ENCODE data around the gene ZW10. TPM values are rescaled to one million over a fixed set of nuclear protein-coding genes. Genes with fewer than 3 reads are reported as not detected.
A peak's percentile ranks its signal among the peaks of the same experiment; 100 is the strongest.
"Not testable (repeated sequence)": the region's sequence is repeated elsewhere in the genome, so short reads cannot be mapped to it uniquely, and the experiment has no call there.

ZW10 gene, protein sequence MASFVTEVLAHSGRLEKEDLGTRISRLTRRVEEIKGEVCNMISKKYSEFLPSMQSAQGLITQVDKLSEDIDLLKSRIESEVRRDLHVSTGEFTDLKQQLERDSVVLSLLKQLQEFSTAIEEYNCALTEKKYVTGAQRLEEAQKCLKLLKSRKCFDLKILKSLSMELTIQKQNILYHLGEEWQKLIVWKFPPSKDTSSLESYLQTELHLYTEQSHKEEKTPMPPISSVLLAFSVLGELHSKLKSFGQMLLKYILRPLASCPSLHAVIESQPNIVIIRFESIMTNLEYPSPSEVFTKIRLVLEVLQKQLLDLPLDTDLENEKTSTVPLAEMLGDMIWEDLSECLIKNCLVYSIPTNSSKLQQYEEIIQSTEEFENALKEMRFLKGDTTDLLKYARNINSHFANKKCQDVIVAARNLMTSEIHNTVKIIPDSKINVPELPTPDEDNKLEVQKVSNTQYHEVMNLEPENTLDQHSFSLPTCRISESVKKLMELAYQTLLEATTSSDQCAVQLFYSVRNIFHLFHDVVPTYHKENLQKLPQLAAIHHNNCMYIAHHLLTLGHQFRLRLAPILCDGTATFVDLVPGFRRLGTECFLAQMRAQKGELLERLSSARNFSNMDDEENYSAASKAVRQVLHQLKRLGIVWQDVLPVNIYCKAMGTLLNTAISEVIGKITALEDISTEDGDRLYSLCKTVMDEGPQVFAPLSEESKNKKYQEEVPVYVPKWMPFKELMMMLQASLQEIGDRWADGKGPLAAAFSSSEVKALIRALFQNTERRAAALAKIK
- 39.4 and 46.1 TPM in 2 replicates for total RNA-seq (2014; rRNA removed; shearing (Covaris generic))

GRCh38 chr11:113773416-113774173 lies at the start of gene ZW10:
TSS of gene ZW10 (minus strand) at chr11:113773692. CDS start at chr11:113773666, 26 bp downstream.
- peak; percentile 98 for DNase-seq (ENCODE audit: low read depth)

DNA sequence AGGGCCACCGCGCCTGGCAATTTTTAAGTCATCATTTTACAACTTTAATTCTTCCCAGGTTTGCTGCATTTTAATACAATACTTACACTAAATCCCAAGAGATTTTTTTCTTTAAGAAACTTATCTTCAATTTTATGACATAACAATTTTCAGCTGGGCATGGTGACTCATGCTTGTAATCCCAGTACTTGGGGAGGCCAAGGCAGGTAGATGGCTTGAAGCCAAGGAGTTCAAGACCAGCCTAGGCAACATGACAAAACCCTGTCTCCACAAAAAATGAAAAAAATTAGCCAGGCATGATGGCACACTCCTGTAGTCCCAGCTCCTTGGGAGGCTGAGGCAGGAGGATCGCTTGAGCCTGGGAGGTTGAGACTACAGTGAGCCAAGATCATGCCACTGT lies 44.9 kb upstream of the ZW10 start:
- DNase-seq (ENCODE audit: low read depth), result peak; percentile 6

GRCh38 chr11:113817626-113818025 lies 44.1 kb upstream of the ZW10 start:
- no peak for DNase-seq (ENCODE audit: low read depth)

DNA sequence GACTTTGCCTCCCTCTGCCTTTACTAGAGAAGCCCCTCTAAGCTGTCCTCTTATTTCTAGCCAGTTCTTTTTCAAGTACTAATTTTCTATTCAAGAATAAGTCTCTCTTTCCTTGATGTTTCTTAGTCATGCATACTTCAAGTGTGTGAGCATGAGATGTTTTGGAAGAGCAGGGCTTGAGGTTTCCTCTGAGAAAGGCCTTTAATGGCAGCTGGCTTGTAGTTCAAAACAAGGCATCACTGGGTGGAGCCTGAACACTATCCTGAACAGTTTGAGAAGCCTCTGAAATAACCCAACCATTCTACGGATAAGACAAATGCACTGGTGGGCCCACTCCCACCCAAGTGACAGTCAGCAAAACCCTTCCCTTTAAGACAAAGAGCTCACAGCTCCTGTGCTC lies 43.7 kb upstream of the ZW10 start:
- DNase-seq (ENCODE audit: low read depth), result no peak

GRCh38 chr11:113814181-113814580 lies 40.7 kb upstream of the ZW10 start:
- no peak for DNase-seq (ENCODE audit: low read depth)

DNA sequence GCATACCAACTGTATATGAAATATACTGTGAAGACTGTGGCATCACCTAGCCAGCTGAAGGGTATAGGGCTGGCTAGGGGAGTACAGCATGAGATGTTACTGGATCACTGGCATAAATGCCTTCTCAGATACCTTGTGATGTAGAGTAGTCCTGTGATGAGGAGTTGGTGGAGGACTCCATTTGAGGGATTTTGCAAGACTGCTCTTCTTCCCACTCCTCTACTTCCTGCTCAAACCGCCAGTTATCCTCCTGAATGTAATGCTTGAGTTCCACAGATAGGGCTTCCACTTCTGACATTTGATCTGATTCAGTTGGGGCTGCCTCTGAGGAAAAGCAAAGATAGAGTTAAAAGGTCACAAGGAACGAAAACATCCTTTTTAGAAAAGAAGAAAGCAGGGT lies 35.4 kb upstream of the ZW10 start:
- DNase-seq (ENCODE audit: low read depth), result no peak

DNA sequence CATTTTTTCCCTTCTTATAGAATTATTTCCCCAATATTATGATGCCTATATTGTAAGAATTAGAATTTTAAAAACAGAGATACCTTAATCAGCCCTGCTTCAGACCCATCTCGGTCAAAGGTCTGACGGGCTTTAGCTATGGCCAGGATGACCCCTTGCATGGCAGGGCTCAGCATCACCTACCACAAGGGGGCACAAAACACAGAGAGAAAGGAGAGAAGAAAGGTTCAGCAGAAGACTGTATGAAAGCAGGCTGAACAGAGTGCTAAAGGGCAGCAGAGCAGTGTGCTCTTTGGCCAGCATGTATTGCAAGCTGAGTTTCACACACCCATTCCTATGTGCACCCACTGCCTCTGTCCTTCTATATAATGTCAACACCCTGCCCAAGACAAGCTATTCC lies 32.9 kb upstream of the ZW10 start:
- peak; percentile 21 for DNase-seq (ENCODE audit: low read depth)

- no peak for DNase-seq (ENCODE audit: low read depth)
Measured at GRCh38 chr11:113805640-113806039, 32.1 kb upstream of the ZW10 start.

- no peak for DNase-seq (ENCODE audit: low read depth)
Measured at GRCh38 chr11:113802621-113803020, 29.1 kb upstream of the ZW10 start.

- DNase-seq (ENCODE audit: low read depth), result peak; percentile 54
Measured at GRCh38 chr11:113796663-113797259, 23.3 kb upstream of the ZW10 start.

DNA sequence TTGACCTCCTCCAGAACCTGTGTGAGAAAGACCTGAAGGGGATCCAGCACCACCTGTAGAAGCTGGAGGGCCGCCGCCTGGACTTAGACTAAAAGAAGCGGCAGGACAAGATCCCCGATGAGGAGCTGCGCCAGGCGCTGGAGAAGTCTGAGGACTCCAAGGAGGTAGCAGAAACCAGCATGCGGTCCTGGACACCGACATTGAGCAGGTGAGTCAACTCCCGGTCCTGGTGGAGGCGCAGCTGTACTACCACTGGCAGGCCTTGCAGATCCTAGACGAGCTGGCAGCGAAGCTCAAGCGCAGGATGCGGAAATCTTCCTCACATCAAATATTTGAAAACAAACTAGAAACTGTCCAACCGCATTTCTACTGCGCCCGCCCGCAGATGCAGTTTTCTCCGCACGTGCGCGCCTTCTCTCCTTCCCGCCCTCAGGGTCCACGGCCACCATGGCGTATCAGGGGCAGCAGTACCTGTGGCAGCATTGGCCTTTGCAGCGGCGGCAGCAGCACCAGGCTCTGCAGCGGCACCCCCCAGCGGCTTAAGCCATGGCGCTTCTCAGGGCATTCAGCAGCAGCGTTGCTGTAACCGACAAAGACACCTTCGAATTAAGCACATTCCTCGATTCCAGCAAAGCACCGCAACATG lies 16.3 kb upstream of the ZW10 start:
- DNase-seq (ENCODE audit: low read depth), result no peak

DNA sequence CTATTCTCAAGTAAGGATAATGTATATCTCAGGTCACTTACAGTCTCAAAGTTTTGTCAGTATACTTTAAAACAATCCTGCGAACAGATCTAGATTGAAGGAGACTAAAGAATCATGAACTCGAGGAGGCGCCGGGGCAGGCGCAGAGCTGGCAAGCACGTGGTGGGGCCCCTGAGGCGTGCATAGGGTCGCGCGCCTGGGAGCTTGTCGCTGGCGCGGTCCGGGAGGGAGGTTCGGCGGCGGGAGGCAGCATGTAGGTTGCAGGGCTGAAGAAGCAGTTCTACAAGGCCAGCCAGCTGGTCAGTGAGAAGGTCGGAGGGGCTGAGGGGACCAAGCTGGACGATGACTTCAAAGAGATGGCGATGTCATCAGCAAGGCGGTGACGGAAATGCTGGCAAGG lies 15.5 kb upstream of the ZW10 start:
- DNase-seq (ENCODE audit: low read depth), result not testable (repeated sequence)

DNA sequence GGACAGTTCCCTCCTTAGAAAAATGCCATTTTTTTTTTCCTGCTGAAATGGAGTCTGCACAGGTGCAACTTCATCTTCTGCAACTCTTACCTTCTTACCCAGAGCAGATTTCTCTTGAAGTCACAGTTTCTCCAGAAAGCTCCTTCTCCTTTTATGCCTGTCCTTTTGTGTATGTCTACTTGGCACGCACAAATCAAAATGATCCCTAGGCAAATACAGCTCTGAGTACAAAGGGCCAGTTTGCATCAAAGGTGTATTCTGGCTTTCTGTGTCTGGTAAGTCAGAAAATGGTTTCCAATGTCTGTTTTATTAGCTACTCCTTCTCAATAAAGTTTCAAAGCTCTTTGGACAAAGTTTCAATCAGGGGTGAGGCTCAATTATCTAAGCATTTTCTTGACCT lies 8.6 kb upstream of the ZW10 start:
- no peak for DNase-seq (ENCODE audit: low read depth)

DNA sequence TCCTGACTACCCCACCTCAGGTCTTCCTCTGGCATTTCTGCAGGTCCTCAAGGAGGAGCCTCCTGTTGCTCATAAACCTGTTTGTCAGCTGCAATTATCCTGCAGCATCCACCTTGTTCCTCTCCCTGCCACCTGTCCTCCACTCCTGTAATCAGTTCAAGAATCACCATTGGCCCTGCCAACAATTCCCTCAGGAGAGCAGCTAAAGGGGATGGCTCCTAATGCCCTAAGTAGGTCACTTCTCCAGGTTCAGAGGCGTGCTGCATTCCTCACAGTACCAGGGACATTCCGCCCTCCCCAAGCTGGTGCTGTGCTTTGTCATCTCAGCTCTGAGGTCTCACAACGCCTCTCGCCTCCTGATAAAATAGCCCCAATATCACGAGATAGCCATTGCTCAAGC lies 8.2 kb upstream of the ZW10 start:
- no peak for DNase-seq (ENCODE audit: low read depth)

DNA sequence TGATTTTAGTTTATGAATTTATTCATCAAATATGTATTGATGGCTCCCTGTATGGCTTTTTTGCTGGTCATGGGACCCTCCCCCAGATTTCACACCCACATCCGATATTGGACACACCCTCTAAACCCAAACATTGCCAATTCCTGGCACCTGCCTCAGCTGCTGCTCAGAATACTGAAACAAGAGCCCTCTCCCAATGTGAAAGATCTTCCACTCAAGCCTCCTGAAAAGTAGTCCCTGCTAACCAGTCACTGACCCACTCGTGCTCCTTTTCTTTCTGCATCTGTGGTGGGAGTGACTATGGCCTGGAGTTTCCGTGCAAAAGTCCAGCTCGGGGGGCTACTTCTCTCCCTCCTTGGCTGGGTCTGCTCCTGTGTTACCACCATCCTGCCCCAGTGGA lies 6.0 kb upstream of the ZW10 start, which contains the start of gene CLDN25:
CLDN25 (plus strand) TSS at position 301 of the 400 bp plus-strand sequence; CDS start at position 301, 0 bp downstream.
- DNase-seq (ENCODE audit: low read depth), result no peak

- peak; percentile 79 for DNase-seq (ENCODE audit: low read depth)
Measured at GRCh38 chr11:113778111-113778910, 4.8 kb upstream of the ZW10 start.

GRCh38 chr11:113774174-113774503 lies 647 bp upstream of the ZW10 start:
- no peak for DNase-seq (ENCODE audit: low read depth)

DNA sequence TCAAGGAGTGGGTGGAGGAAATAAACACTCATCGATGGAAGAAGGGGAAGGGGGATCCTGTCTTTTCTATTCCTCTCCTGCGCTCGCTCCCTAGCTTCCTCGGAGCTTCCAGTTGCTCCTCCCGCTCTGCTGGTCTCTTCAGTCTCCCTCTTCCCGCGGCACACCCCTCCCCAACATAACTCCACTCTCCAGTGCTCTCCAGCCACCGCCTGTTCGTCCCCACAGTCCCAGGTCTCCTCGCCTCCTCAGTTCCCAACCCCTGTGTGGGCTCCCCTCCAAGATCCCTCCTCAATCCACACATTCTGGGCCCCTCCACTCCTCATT lies 438 bp downstream of the ZW10 start:
- peak; percentile 36 for DNase-seq (ENCODE audit: low read depth)

DNA sequence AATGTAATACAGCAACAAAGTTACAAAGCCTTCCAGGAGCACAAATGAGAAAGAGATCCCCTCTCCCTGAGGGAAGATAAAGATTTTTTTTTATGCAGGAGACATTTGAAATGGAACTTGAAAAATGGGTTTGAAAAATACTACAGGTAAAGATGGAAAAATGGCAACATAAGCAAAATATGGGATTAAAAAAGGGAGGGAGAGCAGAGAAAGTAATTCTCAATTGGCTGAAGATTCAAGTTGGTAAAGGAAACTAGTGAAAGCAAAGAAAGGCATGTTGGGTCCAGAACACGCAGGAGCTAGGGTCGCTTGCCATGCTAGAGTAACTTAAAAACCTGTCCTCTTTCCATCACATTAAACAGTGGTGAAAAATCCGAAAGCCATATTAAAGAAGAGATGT lies 1.5 kb downstream of the ZW10 start:
- DNase-seq (ENCODE audit: low read depth), result no peak

DNA sequence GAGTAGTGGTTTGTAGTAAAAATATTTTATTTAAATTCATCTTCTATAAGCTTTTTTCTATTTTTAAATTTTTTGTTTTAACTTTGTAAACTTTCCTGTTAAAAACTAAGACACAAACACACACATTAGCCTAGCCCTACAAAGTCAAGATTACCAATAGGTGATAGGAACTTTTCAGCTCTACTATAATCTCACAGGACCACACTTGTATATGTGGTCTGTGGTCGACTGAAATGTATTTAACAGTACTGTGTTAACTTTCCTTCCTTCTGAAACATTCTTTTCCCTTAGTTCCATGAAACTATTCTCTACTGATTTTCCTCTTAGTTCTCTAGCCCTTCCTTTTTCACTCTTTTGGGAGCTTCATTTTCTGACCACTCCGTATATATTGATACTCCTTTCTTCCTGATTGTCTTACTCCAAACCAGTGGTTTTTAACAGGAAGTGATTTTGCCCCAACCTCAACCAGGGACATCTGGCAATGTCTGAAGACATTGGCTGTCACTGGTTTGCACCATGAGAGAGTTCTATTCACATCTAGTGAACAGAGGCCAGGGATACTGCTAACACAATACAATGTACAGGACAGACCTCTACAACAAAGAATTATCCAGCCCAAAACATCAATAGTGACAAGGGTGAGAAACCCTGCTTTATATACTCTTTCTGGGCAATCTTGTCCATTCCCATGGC lies 8.8 kb downstream of the ZW10 start:
- no peak for DNase-seq (ENCODE audit: low read depth)

All from RPMI7951 (cell line).